Upper lobe of left lung (tissue), 6 donors: ENCODE measurements around the gene C1orf122. TPM values are rescaled to one million over a fixed set of nuclear protein-coding genes. Genes with fewer than 3 reads are reported as not detected.

Experiments
- ATAC-seq, 2 donors: fragments of 200-7000 bp; cut with Tn5 transposase; one replicate each; pipeline ENCODE4 v1.9.1; 2022; ENCODE audit warnings: mild to moderate bottlenecking in 2 of 2, moderate library complexity in 2 of 2; ENCODE audit not compliant: low FRiP score in 2 of 2
- DNase-seq, 2 donors: peaks; one replicate each; pipeline ENCODE4 v3.0.0-alpha.2; 2019 to 2020
- H3K27ac ChIP-seq, 4 donors: fragments of 200-600 bp; sonication (generic); one replicate each; pipeline ENCODE4 v1.5.1; 2016 to 2019
- H3K27me3 ChIP-seq, 4 donors: fragments of 200-600 bp; sonication (generic); one replicate each; pipeline ENCODE4 v1.5.1; 2017 to 2019
- H3K36me3 ChIP-seq, 4 donors: fragments of 200-600 bp; sonication (generic); one replicate each; pipeline ENCODE4 v1.5.1; 2016 to 2019
- H3K4me1 ChIP-seq, 4 donors: fragments of 200-600 bp; sonication (generic); one replicate each; pipeline ENCODE4 v1.5.1; 2018 to 2019
- H3K4me3 ChIP-seq, 4 donors: fragments of 200-600 bp; sonication (generic); one replicate each; pipeline ENCODE4 v1.5.1; 2017 to 2019; ENCODE audit warnings: mild to moderate bottlenecking in 2 of 4, moderate library complexity in 1 of 4
- H3K9me3 ChIP-seq, 4 donors: fragments of 200-600 bp; sonication (generic); one replicate each; pipeline ENCODE4 v1.5.1; 2018 to 2019
- EP300 ChIP-seq, 4 donors: sonication (generic); formaldehyde crosslinking; IDR thresholded peaks; one replicate each; pipeline ENCODE4 v1.5.1; 2017; ENCODE audit warnings: antibody characterized with exemption in 4 of 4, control low read depth in 2 of 4
- POLR2A ChIP-seq, 4 donors: fragments of 450-650 bp; IDR thresholded peaks; one replicate each; pipeline ENCODE4 v1.5.1; 2016 to 2017; ENCODE audit warnings: antibody characterized with exemption in 4 of 4, mild to moderate bottlenecking in 2 of 4
- POLR2AphosphoS5 ChIP-seq, 2 donors: sonication (generic); formaldehyde crosslinking; IDR thresholded peaks; one replicate each; pipeline ENCODE4 v1.5.1; 2017; ENCODE audit warnings: antibody characterized with exemption in 2 of 2
- WGBS, 2 donors: methylation state at CpG; one replicate each; pipeline ENCODE4 v1.1.5; 2017 to 2018; 5-methylcytosine and 5-hydroxymethylcytosine counted together
- total RNA-seq, 6 donors: library from RNA; depleted of rRNA in 4 of 6; stranded (reverse); fragments of >200 nt in 4 of 6; gene quantifications; one replicate each; pipeline versions ENCODE4 v1.1.0 to v1.2.1, GENCODE V29; 2016 to 2021
- TF ChIP-seq, protein P1 (sequence below), 6 experiments: fragments of 450-650 bp in 4 of 6; fragments of 200-600 bp in 2 of 6; sonication (generic) in 2 of 6; IDR thresholded peaks; one replicate each; pipeline ENCODE4 v1.5.1; 2016 to 2019; ENCODE audit warnings: antibody characterized with exemption in 6 of 6
- donor health status: DM: no; HTN: no; CAD: no; lungs with moderate emphysema.
- donor health status: DM: no; HTN: yes; CAD: no; lungs with severe emphysema.

The C1orf122 gene
- total RNA-seq, 6 donors from 2014 or later = 30.0 to 90.1 (median 39.9) TPM

DNA sequence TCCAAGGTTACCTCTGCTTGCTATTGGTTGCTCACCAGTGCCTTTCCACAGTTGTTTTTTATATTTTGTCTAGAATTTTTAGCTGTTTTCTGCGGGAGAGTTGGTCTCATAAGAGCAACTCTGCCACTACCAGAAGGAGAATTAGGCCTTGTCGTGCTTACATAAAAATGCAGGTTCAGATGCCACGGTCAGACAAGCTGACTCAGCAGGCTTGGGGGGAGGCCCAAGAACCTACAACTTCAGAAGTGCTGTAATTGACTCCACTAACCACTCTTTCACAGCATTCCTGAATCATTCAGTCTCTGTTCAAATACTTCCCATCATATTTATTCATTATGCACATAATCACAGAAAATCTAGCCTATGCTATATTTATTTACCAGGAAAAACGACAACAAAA lies 23.5 kb downstream of the C1orf122 start:
- Histone ChIP-seq H3K4me1 (no peaks in the 10 kb centered on the region), H3K27me3 (no peaks in the 10 kb centered on the region), H3K4me3 (no peak overlapping the region), H3K27ac (no peak overlapping the region), H3K9me3 (no peaks in the 10 kb centered on the region), H3K36me3 (peaks cover 25 to 90% (median 48%) of the 10 kb centered on the region in 4 donors)
- TF ChIP-seq POLR2A (IDR thresholded peaks at IDR 0.05) (no peak), POLR2AphosphoS5 (IDR thresholded peaks at IDR 0.05) (no peak), EP300 (IDR thresholded peaks at IDR 0.05) (no peak)
- TF ChIP-seq, protein P1, sequence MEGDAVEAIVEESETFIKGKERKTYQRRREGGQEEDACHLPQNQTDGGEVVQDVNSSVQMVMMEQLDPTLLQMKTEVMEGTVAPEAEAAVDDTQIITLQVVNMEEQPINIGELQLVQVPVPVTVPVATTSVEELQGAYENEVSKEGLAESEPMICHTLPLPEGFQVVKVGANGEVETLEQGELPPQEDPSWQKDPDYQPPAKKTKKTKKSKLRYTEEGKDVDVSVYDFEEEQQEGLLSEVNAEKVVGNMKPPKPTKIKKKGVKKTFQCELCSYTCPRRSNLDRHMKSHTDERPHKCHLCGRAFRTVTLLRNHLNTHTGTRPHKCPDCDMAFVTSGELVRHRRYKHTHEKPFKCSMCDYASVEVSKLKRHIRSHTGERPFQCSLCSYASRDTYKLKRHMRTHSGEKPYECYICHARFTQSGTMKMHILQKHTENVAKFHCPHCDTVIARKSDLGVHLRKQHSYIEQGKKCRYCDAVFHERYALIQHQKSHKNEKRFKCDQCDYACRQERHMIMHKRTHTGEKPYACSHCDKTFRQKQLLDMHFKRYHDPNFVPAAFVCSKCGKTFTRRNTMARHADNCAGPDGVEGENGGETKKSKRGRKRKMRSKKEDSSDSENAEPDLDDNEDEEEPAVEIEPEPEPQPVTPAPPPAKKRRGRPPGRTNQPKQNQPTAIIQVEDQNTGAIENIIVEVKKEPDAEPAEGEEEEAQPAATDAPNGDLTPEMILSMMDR (IDR thresholded peaks at IDR 0.05) = no peak
- 95 to 99% methylated on average over 4 of the region's 4 CpGs for WGBS, 2 donors
- ATAC-seq (no peak), DNase-seq (no peak)

DNA sequence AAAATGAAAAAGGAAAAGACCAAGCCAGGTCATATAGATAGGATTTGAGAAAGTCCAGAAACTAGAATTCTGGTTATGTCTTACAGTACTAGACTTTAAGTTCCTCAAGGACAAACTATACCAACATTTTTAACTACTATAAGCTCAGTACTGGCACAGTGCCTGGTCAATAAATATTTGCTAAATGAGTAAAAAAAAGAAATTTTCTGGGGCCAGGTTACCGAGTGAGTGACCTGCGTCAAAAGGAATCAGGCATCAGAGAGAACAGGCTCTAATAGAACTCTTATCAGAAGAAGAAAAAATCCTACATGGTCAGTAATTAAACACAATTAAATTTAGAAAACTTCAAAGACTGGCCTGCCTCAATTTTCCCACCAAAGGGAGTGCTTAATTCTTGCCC lies 24.2 kb downstream of the C1orf122 start:
- no peaks in the 10 kb centered on the region for H3K9me3 ChIP-seq
- no peak overlapping the region for H3K4me3 ChIP-seq
- no peaks in the 10 kb centered on the region for H3K27me3 ChIP-seq
- no peaks in the 10 kb centered on the region for H3K4me1 ChIP-seq
- WGBS, 2 donors = 68 to 76% methylated on average over 2 of the region's 2 CpGs
- no peak for DNase-seq
- no peak overlapping the region for H3K27ac ChIP-seq
- no peak for TF ChIP-seq EP300 (IDR thresholded peaks at IDR 0.05)
- TF ChIP-seq POLR2A (IDR thresholded peaks at IDR 0.05) = no peak
- no peak for TF ChIP-seq POLR2AphosphoS5 (IDR thresholded peaks at IDR 0.05)
- TF ChIP-seq, protein P1 (IDR thresholded peaks at IDR 0.05) = no peak
- no peak for ATAC-seq
- H3K36me3 ChIP-seq = peaks cover 25 to 94% (median 50%) of the 10 kb centered on the region in 4 donors

DNA sequence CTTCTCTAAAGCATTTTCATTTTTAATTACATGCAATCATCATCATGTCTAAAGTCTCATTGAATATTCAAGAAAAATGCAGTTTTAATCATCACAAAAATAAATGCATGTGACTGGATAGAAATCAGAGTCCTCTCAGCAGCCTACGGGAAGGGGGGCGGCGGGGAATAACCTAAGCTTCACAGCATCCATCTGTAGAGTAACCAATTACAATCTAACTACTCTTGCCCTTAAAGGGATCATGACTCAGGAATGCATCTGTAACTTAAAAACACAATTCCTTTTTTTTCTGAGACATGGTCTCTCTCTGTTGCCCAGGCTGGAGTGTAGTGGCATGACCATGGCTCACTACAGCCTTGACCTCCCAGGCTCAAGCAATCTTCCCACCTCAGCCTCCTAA lies 29.2 kb downstream of the C1orf122 start:
- Histone ChIP-seq H3K4me1 (no peaks in the 10 kb centered on the region), H3K27ac (no peak overlapping the region), H3K36me3 (peaks cover 32 to 90% (median 65%) of the 10 kb centered on the region in 4 donors), H3K27me3 (no peaks in the 10 kb centered on the region), H3K4me3 (no peak overlapping the region), H3K9me3 (no peaks in the 10 kb centered on the region)
- WGBS, 2 donors = 64 to 84% methylated on average over 3 of the region's 3 CpGs
- no peak for TF ChIP-seq EP300 (IDR thresholded peaks at IDR 0.05)
- TF ChIP-seq, protein P1 (IDR thresholded peaks at IDR 0.05) = no peak
- no peak for TF ChIP-seq POLR2A (IDR thresholded peaks at IDR 0.05)
- TF ChIP-seq POLR2AphosphoS5 (IDR thresholded peaks at IDR 0.05) = no peak
- DNase-seq (no peak), ATAC-seq (no peak)

DNA sequence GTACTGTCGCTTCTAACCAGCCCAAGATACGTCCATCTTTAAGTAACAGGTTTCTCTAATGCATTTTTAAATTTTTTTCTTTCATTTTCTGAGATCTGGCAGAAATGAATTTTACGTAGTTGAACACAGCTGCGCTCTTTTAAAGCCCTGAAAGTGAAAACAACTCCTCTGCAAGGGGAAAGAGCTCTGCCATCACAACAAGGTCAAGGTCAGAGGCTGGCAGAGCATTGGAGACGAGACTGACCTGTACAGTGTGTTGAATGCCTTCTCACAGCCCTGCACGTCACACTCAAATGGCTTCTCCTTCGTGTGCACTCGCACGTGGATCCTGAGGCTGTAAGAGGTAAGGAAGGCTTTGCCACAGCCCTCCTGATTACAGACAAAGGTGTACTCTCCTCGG lies 32.1 kb downstream of the C1orf122 start:
- Histone ChIP-seq H3K36me3 (peaks cover 18 to 64% (median 44%) of the 10 kb centered on the region in 4 donors), H3K4me1 (peaks cover 4 to 10% (median 9%) of the 10 kb centered on the region in 4 donors), H3K27ac (no peak overlapping the region), H3K9me3 (no peaks in the 10 kb centered on the region), H3K4me3 (no peak overlapping the region), H3K27me3 (no peaks in the 10 kb centered on the region)
- ATAC-seq = no peak
- WGBS, 2 donors = 94 to 96% methylated on average over 9 to 10 of the region's 10 CpGs
- no peak for TF ChIP-seq EP300 (IDR thresholded peaks at IDR 0.05)
- no peak for TF ChIP-seq POLR2AphosphoS5 (IDR thresholded peaks at IDR 0.05)
- TF ChIP-seq, protein P1 (IDR thresholded peaks at IDR 0.05) = no peak
- no peak for TF ChIP-seq POLR2A (IDR thresholded peaks at IDR 0.05)
- DNase-seq = no peak

DNA sequence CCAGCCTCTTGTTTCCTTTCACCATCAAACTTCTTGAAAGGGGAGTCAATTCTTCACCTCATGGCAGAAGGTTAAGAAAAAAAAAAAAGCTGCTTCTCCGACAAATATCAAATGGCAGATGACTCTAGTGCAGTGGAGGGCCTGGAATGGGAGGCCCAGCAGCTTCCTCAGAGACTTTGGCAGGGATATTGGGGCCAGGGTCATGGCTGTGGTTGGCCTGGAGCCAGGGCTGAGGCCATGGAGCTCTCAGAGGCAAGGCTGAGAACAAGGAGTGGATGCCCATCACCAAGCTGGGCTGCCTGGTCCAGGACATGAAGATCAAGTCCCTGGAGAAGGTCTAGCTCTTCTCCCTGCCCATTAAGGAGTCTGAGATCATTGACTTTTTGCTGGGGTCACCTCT lies 33.1 kb downstream of the C1orf122 start:
- Histone ChIP-seq H3K27ac (no peak overlapping the region), H3K27me3 (no peaks in the 10 kb centered on the region), H3K4me3 (no peak overlapping the region), H3K9me3 (no peaks in the 10 kb centered on the region), H3K36me3 (peaks cover 10 to 53% (median 35%) of the 10 kb centered on the region in 4 donors), H3K4me1 (peaks cover 4 to 11% (median 9%) of the 10 kb centered on the region in 4 donors)
- no peak for ATAC-seq
- DNase-seq = no peak
- 77 to 86% methylated on average over 1 of the region's 1 CpG for WGBS, 2 donors
- TF ChIP-seq POLR2AphosphoS5 (IDR thresholded peaks at IDR 0.05) (no peak), POLR2A (IDR thresholded peaks at IDR 0.05) (no peak), EP300 (IDR thresholded peaks at IDR 0.05) (no peak)
- TF ChIP-seq, protein P1 (IDR thresholded peaks at IDR 0.05) = no peak
